Suprapubic skin (tissue), 3 donors: ENCODE results near the gene SLC2A1.

ENCODE experiments used
- CTCF ChIP-seq, 2 donors: fragments of 200-600 bp in 1 of 2; fragments of 450-650 bp in 1 of 2; sonication (generic) in 1 of 2; IDR thresholded peaks; one replicate each; pipeline ENCODE4 v1.5.1; 2016 to 2019; ENCODE audit warnings: antibody characterized with exemption in 2 of 2, mild to moderate bottlenecking in 1 of 2, moderate library complexity in 1 of 2
- POLR2AphosphoS5 ChIP-seq, 3 donors: sonication (generic); formaldehyde crosslinking; IDR thresholded peaks; one replicate each; pipeline ENCODE4 v1.6.1; 2017; ENCODE audit warnings: antibody characterized with exemption in 3 of 3

GRCh38 chr1:42975561-42976225, 17.0 kb upstream of the SLC2A1 start:
- TF ChIP-seq POLR2AphosphoS5 (IDR thresholded peaks at IDR 0.05) (no peak), CTCF (IDR thresholded peaks at IDR 0.05) (no peak)
